OCI-LY7 (cell line): ENCODE data around the gene SLC25A38.

ENCODE experiments used
- CTCF ChIP-seq: fragments of 200-600 bp; sonication (generic); conservative IDR thresholded peaks from 2 replicates; pipeline ENCODE4 v1.5.1; 2014; ENCODE audit warnings: mild to moderate bottlenecking, antibody characterized with exemption, low read length, moderate library complexity, mixed read lengths
- EZH2phosphoT487 ChIP-seq: fragments of 200-600 bp; sonication (generic); IDR thresholded peaks from 2 replicates; pipeline ENCODE4 v1.6.1; 2018; ENCODE audit warnings: low read depth, borderline replicate concordance, mild to moderate bottlenecking, mixed run types, antibody characterized with exemption, low read length, moderate library complexity, mixed read lengths

GRCh38 chr3:39443530-39443929 lies 60.4 kb downstream of the SLC25A38 start:
- no peak for TF ChIP-seq CTCF
- no peak for TF ChIP-seq EZH2phosphoT487
